HG03520 (cell line): Measurements from ENCODE around the gene DCLRE1B.

Experiments used
- ATAC-seq: cut with Tn5 transposase; IDR thresholded peaks from one replicate; pipeline ENCODE4 v1.9.1; 2021; ENCODE audit warnings: mild to moderate bottlenecking, moderate library complexity; ENCODE audit not compliant: unreplicated experiment

The DCLRE1B gene

DNA sequence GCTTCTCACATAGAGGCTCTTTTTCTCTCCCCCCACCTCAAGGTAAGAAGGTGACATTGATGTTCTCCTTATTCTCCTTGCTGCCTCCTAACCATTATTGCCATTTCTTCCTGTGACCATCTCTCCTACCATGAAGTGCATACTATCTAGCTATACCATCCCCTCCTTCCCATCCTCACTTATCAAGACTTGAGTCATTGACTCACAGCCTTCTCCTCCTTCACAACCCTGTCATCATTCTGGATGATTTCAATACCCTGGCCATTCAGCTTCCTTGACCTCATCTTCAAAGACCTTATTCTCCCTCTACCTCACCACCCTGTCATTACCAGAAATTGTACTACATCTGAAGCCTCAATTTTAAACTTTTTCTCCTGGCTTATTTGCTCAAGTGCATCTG is 13.1 kb downstream of the DCLRE1B start:
- no peak for ATAC-seq

DNA sequence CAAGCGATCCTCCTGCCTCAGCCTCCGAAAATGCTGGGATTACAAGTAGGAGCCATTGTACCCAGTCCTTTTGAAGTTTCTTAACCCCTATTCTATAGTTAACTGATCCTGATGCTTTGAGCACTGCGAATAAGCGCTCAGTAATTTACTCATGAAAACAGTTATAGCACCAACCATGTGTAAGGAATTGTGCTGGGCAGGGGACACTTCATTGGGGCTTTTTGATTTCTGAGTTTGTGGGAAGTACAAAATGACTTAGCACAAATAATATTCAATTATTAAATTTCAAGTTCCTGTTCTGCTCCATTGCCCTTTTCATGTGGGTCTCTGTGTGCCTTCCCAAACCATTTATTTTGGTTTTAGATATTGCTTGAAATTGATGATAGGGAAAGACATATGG is 17.8 kb downstream of the DCLRE1B start:
- ATAC-seq = no peak

DNA sequence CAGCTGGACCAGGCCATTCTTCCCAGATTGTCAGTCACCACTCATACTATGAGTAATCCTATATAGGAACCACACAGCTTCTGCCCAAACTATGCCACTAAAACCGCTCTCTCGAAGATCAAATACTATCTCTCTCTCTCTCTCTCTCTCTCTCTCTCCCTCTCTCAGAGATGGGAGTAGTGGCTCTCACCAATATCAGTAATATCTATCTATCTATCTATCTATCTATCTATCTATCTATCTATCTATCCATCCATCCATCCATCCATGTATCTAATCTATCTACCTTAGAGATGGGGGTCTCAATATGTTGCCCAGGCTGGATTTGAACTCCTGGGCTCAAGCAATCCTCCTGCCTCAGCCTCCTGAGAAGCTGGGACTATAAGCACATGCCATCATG is 19.3 kb downstream of the DCLRE1B start:
- no peak for ATAC-seq

DNA sequence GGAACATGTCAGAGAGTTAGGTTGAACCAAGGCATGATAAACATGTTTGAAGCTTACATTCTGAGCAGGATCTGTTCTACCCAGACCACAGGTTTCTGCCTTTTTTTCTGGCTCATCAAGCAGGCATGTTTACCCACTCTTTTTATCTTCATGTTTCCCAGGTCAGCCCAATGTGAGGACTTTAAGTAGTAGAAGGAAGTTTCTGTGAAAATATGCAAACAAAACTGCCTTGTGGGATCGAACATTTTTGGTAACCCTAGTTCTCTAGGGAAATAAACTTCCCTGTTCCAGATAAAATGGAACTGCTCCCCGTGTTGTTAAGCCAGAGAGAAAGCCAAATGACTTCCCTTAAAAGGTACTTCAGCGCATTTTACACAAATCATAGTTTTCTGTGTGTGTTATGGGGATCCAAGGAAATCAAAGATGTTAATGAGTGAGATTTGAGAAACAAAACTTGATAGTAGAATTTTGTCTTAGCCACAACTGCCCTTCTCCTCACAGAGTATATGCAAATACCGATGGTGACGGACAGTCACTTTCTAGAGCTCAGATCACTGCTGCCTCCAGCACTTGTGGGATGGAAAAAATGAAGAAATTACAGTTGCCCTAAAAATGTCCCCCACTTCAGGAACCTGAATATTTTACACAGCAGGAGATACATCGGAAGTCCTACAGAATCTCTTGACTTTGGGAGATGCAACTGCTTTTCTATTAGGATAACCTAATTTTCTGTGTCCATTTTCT is 23.2 kb downstream of the DCLRE1B start:
- no peak for ATAC-seq

DNA sequence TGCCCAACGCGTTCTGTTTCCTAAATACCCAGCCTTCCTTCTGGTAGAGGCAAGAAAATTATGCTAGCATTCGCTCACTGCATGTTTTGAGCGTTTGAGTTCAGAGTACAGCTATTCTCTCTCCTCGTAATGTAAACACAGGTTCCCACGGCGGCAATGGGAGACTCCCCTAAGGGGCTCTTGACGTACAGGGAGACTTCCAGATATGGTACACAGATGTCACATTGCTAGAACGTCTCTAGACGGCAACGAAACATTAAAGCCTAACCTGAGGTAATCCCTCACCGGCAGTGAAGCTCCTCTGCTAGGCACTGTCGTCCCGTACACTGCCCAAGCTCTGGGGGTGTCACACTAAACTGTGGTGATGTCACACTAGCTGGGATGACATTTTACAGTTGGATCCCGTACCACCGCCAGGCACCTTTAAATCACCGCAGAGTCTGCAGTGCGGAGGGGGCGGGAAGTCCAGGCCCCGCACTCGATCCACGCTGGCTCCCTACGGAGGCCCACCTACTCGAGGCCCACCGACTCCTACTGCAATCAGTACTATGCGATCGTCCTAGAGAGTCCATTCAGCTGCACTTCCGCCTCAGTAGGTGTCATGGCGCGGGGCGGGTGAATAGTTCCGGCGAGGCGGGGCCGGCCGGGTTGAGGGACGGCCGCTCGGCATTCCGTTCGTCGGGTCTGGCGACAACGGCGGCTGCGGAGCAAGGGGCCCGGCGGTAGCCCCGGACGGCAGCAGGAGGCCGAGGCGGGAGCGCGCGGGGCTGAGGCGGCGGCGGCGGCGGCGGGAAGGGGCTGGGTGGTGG is 24.0 kb downstream of the DCLRE1B start, which contains the start of gene HIPK1:
Gene HIPK1 (plus strand): TSS at position 384 of the 809 bp plus-strand sequence.
- peak; percentile 60 for ATAC-seq

DNA sequence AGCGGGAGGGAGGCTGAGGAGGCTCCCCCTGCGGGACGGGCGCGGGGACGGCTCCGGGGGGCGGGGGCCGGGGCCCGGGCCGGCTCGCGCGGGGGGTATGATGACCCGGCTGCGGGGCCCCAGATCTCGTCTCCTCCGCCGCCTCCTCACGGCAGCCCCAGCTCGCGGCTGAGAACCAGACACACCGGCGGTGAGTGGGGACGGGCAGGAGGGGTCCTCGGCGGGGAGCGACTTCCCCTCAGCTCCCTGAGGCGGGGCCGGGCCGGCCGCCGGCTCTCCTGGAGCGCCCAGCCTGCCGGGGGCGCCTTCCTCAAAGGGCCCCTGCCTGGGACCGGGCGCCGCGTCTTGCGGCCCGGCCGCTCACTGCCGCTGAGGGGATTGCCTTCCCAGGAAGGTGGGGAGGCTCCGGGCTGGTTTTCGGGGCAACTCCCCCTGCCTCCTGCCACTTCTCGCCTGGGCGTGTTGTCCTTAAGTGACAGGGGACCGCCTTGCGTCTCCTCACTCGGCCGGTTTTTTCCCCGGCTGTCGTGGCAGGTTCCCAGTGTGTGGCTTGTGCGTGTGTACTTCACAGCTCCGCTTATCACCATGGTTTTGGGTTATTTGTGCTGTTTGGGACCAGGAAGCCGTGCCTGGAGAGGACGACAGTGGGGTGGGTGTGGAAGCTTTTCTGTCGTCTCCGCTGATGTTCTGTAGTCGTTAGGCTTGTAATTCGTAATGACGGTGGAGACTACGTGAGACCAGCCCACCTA is 24.8 kb downstream of the DCLRE1B start:
- peak; percentile 26 for ATAC-seq

DNA sequence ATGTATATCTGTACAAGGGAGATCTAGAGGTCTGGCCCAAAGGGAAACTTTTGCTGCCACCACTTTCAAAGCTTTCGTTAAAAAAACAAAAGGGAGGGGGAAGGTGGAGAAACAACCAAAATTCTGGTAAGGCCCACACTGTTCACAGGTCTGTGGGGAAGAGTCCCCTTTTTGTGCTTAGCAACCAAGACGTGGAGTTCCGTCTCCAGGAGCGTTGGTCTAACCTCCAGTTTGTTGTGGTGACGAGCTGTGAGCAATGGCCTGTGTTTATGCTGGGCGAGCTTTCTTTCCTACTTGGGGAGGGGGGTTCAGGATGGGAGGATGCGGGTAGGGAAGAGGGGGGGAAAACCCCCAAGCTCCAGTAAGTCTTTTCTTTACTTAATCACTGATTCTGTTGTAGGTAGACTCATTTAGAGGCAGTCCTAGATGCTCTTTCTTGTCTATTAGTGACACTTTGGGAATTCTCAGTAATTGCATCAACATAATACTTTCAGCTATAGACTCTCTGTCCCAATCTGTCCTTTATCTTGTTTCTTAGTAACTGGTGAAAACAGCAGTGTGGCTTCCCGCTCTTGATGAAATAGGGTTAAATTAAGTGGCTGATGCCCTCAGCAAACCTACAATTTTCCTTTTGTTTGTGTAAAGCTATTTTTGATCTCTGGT is 25.5 kb downstream of the DCLRE1B start:
- peak; percentile 39 for ATAC-seq

DNA sequence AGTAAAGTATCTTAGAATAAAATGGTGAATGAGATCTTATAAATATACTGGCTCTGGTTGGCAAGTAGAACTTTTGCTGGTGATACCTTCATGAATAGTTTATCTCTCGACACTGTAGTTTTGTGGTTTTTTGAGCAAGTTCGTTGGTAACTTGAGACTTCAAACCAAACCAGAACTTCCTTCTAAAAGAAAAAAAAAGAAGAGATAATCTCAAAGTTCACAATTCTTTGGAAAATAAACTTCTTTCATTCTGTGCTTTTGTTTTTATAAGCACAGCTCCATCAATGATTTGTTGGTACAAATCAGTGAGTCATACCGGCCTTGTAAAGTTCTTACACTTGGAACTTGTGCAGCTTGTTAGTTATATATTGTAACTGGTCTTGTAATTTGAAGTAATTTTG is 26.3 kb downstream of the DCLRE1B start:
- ATAC-seq = no peak

DNA sequence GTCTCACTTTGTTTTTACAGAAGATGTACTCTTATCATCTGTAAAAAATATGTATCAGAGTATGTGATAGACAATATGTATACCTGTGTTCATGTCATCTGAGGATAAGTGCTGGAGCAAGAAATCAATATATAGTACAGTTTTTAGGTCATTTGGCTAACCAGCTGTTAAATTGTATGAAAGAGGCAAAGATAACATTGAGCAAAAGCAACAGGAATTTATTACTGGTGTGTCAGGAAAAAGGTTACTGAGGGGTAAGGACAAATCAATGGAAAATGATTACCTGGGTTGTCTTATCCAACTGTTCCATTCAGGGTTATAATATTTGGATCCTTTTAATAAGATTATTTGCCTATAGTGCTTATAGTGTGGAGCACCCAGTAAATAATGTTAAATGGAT is 28.9 kb downstream of the DCLRE1B start:
- no peak for ATAC-seq

DNA sequence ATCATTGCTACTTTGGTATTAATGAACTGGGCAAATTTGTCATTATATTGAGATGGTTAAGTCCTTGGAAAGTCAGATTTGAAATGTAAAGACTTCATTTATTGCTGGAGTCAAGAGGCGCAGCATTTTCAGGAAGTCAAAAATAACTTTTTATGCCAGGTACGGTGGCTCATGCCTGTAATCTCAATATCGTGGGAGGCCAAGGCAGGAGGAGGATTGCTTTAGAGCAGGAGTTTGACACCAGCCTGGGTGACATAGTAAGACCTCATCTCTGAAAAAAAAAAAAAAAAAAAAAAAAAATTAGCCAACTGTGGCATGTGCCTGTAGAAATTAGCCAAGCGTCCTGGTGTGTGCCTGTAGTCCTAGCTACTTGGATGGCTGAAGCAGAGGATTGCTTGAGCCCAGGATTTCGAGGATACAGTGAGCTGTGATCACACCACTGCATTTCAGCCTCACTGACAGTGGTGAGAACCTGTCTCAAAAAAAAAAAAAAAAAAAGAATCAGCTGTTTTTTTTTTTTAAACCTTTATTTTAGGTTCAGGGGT is 29.5 kb downstream of the DCLRE1B start:
- ATAC-seq = no peak

DNA sequence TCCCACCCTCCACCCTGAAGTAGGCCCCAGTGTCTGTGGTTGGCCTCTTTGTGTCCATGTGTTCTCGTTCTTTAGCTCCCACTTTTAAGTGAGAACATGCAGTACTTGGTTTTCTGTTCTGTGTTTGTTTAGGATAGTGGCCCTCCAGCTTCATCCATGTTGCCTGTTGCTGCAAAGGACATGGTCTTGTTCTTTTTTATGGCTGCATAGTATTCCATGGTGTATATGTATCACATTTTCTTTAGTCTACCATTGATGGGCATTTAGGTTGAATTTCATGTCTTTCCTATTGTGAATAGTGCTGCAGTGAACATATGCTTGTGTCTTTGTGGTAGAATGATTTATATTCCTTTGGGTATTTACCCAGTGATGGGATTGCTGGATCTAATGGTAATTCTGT is 30.1 kb downstream of the DCLRE1B start:
- ATAC-seq = no peak

DNA sequence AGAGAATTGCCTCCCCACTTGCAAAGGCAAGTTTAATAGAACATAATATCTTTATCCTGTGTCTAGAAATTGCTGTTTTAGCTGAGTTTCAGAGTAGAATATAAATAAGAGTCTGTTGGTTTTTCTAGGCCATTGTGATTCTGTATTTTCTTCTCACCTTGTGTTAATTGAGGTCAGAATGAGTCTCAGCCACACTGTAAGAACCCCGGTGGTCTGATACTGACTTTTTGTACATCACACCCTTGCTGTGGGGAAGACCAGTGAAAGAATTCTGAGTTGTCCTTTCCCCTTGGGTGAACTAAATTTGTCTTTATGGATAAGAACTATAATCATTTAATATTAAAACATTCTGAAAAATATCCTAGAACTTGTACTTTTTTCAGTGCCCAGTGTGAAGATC is 30.8 kb downstream of the DCLRE1B start:
- no peak for ATAC-seq

DNA sequence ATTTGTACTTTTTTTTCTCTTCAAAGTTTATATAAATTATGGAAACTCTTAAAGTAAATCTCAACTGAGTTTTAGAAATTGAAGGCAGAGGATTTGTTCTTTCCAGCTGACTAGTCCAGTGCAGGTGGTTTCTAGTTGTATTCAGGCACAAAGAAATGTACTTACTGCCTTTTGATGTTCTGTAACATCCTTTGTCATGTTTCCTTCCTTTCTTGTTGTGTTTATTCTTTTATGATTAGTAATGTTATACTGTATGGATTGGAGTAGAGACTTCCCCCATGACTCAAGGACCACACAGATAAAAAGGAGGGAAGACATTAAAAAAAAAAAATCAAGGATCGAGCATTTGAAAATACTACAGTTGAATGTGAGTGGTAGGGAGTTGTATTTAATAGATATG is 32.0 kb downstream of the DCLRE1B start:
- no peak for ATAC-seq

DNA sequence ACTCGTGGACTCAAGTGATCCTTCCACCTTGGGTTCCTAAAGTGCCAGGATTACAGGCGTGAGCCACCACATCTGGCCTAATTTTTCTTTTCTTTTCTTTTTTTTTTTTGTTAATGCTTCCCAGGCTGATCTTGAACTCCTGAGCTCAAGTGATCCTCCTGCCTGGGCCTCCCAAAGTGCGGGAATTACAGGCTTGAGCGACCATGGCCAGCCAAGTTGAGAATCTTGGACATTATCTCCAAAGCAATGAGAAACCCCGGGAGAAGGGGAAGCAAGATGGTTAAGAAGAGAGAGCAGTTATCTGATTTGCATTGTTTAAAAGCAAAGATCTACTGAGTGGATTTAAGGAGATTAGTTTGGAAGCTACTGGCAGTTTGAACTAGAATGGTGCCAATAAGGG is 33.1 kb downstream of the DCLRE1B start:
- ATAC-seq = no peak

DNA sequence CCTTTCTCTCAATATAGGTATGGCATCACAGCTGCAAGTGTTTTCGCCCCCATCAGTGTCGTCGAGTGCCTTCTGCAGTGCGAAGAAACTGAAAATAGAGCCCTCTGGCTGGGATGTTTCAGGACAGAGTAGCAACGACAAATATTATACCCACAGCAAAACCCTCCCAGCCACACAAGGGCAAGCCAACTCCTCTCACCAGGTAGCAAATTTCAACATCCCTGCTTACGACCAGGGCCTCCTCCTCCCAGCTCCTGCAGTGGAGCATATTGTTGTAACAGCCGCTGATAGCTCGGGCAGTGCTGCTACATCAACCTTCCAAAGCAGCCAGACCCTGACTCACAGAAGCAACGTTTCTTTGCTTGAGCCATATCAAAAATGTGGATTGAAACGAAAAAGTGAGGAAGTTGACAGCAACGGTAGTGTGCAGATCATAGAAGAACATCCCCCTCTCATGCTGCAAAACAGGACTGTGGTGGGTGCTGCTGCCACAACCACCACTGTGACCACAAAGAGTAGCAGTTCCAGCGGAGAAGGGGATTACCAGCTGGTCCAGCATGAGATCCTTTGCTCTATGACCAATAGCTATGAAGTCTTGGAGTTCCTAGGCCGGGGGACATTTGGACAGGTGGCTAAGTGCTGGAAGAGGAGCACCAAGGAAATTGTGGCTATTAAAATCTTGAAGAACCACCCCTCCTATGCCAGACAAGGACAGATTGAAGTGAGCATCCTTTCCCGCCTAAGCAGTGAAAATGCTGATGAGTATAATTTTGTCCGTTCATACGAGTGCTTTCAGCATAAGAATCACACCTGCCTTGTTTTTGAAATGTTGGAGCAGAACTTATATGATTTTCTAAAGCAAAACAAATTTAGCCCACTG is 35.5 kb downstream of the DCLRE1B start:
- no peak for ATAC-seq

DNA sequence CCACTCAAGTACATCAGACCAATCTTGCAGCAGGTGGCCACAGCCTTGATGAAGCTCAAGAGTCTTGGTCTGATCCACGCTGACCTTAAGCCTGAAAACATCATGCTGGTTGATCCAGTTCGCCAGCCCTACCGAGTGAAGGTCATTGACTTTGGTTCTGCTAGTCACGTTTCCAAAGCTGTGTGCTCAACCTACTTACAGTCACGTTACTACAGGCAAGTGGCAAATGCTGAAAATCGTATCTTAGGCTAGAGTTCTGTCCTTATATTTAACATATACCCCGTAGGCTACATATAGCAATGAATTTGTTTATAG is 36.1 kb downstream of the DCLRE1B start:
- no peak for ATAC-seq

DNA sequence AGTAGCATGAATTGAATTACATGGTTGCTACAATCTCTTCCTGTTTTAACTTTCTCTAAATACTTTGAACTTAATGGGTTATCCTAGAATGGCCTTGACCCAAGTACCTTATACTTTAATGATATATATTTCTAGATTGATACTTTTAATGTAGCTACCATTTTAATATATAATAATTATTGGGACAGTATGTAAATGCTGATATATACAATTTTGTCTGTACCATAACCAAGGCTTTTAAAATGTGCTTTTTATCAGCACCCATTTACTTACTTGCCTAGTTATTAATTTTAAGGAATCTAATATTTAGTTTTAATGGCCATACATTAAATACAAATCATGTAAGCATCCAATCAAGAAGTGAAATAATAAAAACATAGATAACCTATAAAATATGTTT is 37.4 kb downstream of the DCLRE1B start:
- ATAC-seq = no peak

DNA sequence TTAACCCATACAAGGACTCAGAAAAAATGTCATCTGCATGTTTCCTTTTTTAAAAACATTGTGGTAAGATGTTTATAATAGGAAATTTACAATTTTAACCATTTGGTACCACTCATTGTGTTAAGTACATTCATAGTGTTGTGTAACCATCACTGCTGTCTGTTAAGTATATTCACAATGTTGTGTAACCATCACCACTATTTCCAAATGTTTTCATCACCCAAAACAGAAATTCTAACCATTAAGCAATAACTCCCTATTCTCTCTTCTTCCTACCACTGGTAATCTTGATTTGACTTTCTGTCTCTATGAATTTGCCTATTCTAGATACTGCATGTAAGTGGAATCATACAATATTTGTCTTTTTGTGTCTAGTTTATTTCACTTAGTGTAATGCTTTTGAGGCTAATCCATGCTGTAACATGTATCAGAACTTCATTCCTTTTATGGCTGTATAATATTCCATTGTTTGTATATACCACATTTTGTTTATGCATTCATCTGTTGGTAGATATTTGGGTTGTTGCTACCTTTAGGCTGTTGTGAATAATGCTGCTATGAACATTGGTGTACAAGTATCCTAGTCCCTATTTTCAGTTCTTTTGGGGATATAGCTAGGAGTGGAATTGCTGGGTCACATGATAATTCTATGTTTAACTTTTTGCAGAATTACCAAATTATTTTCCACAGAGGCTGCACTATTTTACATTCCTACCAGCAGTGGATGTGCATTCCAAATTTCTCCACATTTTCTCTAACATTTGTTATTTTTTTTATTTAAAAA is 38.1 kb downstream of the DCLRE1B start:
- no peak for ATAC-seq

DNA sequence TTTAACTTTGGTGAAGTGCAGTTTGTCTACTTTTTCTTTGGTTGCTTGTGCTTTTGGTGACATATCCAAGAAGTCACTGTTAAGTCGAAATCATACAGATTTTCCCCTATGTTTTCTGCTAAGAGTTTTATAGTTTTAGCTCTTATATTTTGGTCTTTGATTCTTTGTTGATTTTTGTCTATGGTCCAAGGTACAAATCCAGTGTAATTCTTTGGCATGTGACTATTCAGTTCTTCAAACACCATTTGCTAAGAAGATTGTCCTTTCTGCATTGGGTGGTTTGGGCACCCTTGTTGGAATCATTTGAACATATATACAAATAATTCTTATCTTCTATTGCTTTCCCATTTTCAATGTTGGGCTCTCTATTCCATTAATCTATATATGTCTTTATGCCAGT is 40.2 kb downstream of the DCLRE1B start:
- no peak for ATAC-seq
